ENCODE measurements around the gene SCO2. TPM values are rescaled to one million over a fixed set of nuclear protein-coding genes. Genes with fewer than 3 reads are reported as not detected.

The SCO2 gene
- total and polyA plus RNA-seq, 4 donors, result 0.40 to 7.3 (median 3.9) TPM

GRCh38 chr22:50507991-50508884, 17.2 kb downstream of the SCO2 start, which contains the start of gene NCAPH2:
NCAPH2 (plus strand) TSS chr22:50508224; CDS start chr22:50508338, 114 bp downstream.
- H3K27ac ChIP-seq (ENCODE audit: low read depth, low read length), result peak within 1 kb of the TSS; percentile 87
- DNase-seq (ENCODE audit: low read depth in 4 of 6, low spot score in 6 of 6), result peak; percentile 90 to 99 (median 97)

GRCh38 chr22:50507421-50507990, 17.9 kb downstream of the SCO2 start, which contains the start of gene LMF2:
LMF2 (minus strand) TSS chr22:50507702; CDS start chr22:50507675, 27 bp downstream.
- Histone ChIP-seq H3K9me3 (ENCODE audit: control insufficient read depth, insufficient read depth, low read length) (no peaks in the 10 kb centered on the region), H3K27me3 (ENCODE audit: control insufficient read depth, insufficient read depth, low read length) (no peaks in the 10 kb centered on the region), H3K36me3 (ENCODE audit: control insufficient read depth, insufficient read depth, low read length) (peaks cover 58% of the 10 kb centered on the region), H3K27ac (ENCODE audit: low read depth, low read length) (peak within 1 kb of the TSS; percentile 87), H3K4me1 (ENCODE audit: control insufficient read depth, insufficient read depth, low read length) (peaks cover 22% of the 10 kb centered on the region), H3K4me3 (ENCODE audit: low read depth, low read length) (peak within 1 kb of the TSS; percentile 92)
- 0% methylated on average over 36 of the region's 62 CpGs for WGBS (ENCODE audit: insufficient coverage)
- no peak for DNase-seq (ENCODE audit: low read depth in 4 of 6, low spot score in 6 of 6)

More at GRCh38 chr22:50507991-50508884, 17.2 kb downstream of the SCO2 start, which contains the start of gene NCAPH2:
- peak within 1 kb of the TSS; percentile 92 for H3K4me3 ChIP-seq (ENCODE audit: low read depth, low read length)
- H3K36me3 ChIP-seq (ENCODE audit: control insufficient read depth, insufficient read depth, low read length), result peaks cover 55% of the 10 kb centered on the region
- WGBS (ENCODE audit: insufficient coverage), result under 1% methylated on average over 61 of the region's 76 CpGs
- H3K27me3 ChIP-seq (ENCODE audit: control insufficient read depth, insufficient read depth, low read length), result no peaks in the 10 kb centered on the region
- peaks cover 16% of the 10 kb centered on the region for H3K4me1 ChIP-seq (ENCODE audit: control insufficient read depth, insufficient read depth, low read length)
- H3K9me3 ChIP-seq (ENCODE audit: control insufficient read depth, insufficient read depth, low read length), result no peaks in the 10 kb centered on the region

- H3K9me3 ChIP-seq (ENCODE audit: control insufficient read depth, insufficient read depth, low read length), result no peaks in the 10 kb centered on the region
- H3K4me1 ChIP-seq (ENCODE audit: control insufficient read depth, insufficient read depth, low read length), result peaks cover 26% of the 10 kb centered on the region
- peaks cover 59% of the 10 kb centered on the region for H3K36me3 ChIP-seq (ENCODE audit: control insufficient read depth, insufficient read depth, low read length)
- H3K27ac ChIP-seq (ENCODE audit: low read depth, low read length), result peak overlapping the region; percentile 76
- H3K4me3 ChIP-seq (ENCODE audit: low read depth, low read length), result peak overlapping the region; percentile 92
- no peaks in the 10 kb centered on the region for H3K27me3 ChIP-seq (ENCODE audit: control insufficient read depth, insufficient read depth, low read length)
- 35% methylated on average over 20 of the region's 21 CpGs for WGBS (ENCODE audit: insufficient coverage)
- DNase-seq (ENCODE audit: low read depth in 4 of 6, low spot score in 6 of 6), result peak in 1 of 6 donors; percentile 30
Measured at GRCh38 chr22:50506611-50507420, 18.6 kb downstream of the SCO2 start.

- no peaks in the 10 kb centered on the region for H3K9me3 ChIP-seq (ENCODE audit: control insufficient read depth, insufficient read depth, low read length)
- 91% methylated on average over 40 of the region's 41 CpGs for WGBS (ENCODE audit: insufficient coverage)
- H3K4me1 ChIP-seq (ENCODE audit: control insufficient read depth, insufficient read depth, low read length), result peaks cover 26% of the 10 kb centered on the region
- DNase-seq (ENCODE audit: low read depth in 4 of 6, low spot score in 6 of 6), result no peak
- no peak overlapping the region for H3K27ac ChIP-seq (ENCODE audit: low read depth, low read length)
- H3K27me3 ChIP-seq (ENCODE audit: control insufficient read depth, insufficient read depth, low read length), result no peaks in the 10 kb centered on the region
- no peak overlapping the region for H3K4me3 ChIP-seq (ENCODE audit: low read depth, low read length)
- peaks cover 54% of the 10 kb centered on the region for H3K36me3 ChIP-seq (ENCODE audit: control insufficient read depth, insufficient read depth, low read length)
Measured at GRCh38 chr22:50505776-50506610, 19.4 kb downstream of the SCO2 start.

DNA sequence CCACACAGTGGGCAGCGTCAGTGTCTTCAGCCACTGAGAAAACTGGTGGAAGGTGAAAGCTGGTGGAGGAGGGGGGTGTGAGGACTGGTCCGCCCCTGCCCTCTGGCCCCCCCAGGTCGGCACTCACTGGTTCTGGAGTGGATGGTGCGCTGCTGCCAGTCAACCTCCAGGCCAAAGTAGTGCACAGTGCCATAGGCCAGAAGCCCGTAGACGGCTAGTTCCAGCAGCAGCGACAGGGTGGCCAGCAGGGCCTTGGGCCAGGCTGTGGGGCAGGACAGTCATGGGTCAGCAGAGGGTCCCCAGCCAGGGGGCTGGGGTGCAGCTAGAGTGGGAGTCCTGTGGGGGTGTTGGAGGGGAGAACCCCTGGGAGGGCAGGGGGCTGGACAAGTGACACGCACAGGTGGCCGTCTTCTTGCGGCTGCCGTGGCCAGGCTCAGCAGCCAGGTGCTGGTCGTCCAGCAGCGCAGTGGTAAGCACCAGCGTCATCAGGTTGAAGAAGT, 20.1 kb downstream of the SCO2 start:
- H3K4me1 ChIP-seq (ENCODE audit: control insufficient read depth, insufficient read depth, low read length), result peaks cover 26% of the 10 kb centered on the region
- no peaks in the 10 kb centered on the region for H3K27me3 ChIP-seq (ENCODE audit: control insufficient read depth, insufficient read depth, low read length)
- WGBS (ENCODE audit: insufficient coverage), result 95% methylated on average over 14 of the region's 14 CpGs
- no peaks in the 10 kb centered on the region for H3K9me3 ChIP-seq (ENCODE audit: control insufficient read depth, insufficient read depth, low read length)
- peaks cover 51% of the 10 kb centered on the region for H3K36me3 ChIP-seq (ENCODE audit: control insufficient read depth, insufficient read depth, low read length)
- no peak overlapping the region for H3K27ac ChIP-seq (ENCODE audit: low read depth, low read length)
- no peak overlapping the region for H3K4me3 ChIP-seq (ENCODE audit: low read depth, low read length)
- DNase-seq (ENCODE audit: low read depth in 4 of 6, low spot score in 6 of 6), result no peak

GRCh38 chr22:50504369-50505211, 20.8 kb downstream of the SCO2 start:
- H3K36me3 ChIP-seq (ENCODE audit: control insufficient read depth, insufficient read depth, low read length), result peaks cover 51% of the 10 kb centered on the region
- H3K27ac ChIP-seq (ENCODE audit: low read depth, low read length), result no peak overlapping the region
- H3K4me3 ChIP-seq (ENCODE audit: low read depth, low read length), result no peak overlapping the region
- H3K9me3 ChIP-seq (ENCODE audit: control insufficient read depth, insufficient read depth, low read length), result no peaks in the 10 kb centered on the region
- WGBS (ENCODE audit: insufficient coverage), result 93% methylated on average over 30 of the region's 44 CpGs
- peaks cover 26% of the 10 kb centered on the region for H3K4me1 ChIP-seq (ENCODE audit: control insufficient read depth, insufficient read depth, low read length)
- no peaks in the 10 kb centered on the region for H3K27me3 ChIP-seq (ENCODE audit: control insufficient read depth, insufficient read depth, low read length)
- DNase-seq (ENCODE audit: low read depth in 4 of 6, low spot score in 6 of 6), result no peak

DNA sequence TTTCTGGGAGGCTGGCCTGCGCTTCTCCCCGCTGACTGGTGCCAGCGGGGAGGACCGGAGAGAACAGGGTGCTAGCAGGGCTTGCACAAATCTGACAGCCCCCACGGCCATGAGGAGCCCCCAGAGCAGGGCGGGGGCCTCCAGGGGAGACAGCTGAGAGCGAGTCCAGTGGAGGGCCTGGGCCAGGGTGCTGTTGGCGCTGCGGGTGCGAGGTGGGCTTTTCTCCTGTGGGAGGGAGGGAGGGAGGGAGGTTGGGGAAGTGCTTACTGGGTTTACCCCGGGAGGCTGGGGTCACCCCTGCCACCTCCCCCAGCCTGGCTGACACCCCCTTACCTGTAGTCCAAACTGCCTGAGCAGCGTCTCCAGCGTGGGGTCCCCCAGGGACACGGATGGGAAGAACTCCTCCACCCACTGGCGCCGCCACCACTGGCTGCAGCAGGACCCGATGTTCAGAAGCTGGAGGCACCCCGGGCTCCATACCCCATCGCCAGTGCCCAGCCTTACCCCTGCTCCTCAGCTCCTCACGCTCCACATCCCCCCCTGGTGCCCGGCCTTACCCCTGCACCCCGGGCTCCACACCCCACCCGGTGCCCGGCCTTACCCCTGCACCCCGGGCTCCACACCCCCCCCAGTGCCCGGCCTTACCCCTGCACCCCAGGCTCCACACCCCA, 21.8 kb downstream of the SCO2 start:
- Histone ChIP-seq H3K27ac (ENCODE audit: low read depth, low read length) (no peak overlapping the region), H3K27me3 (ENCODE audit: control insufficient read depth, insufficient read depth, low read length) (no peaks in the 10 kb centered on the region), H3K9me3 (ENCODE audit: control insufficient read depth, insufficient read depth, low read length) (no peaks in the 10 kb centered on the region), H3K36me3 (ENCODE audit: control insufficient read depth, insufficient read depth, low read length) (peaks cover 51% of the 10 kb centered on the region), H3K4me3 (ENCODE audit: low read depth, low read length) (no peak overlapping the region), H3K4me1 (ENCODE audit: control insufficient read depth, insufficient read depth, low read length) (peaks cover 26% of the 10 kb centered on the region)
- no peak for DNase-seq (ENCODE audit: low read depth in 4 of 6, low spot score in 6 of 6)
- 97% methylated on average over 14 of the region's 26 CpGs for WGBS (ENCODE audit: insufficient coverage)
